OCI-LY3 (cell line): ENCODE measurements around the gene MSTO1.
"Not testable (repeated sequence)": the region's sequence is repeated elsewhere in the genome, so short reads cannot be mapped to it uniquely, and the experiment has no call there.

Experiments
- EZH2phosphoT487 ChIP-seq: fragments of 200-600 bp; shearing (Covaris generic); IDR thresholded peaks from 2 replicates; pipeline ENCODE4 v1.6.1; 2018; ENCODE audit warnings: antibody characterized with exemption, mixed run types, low read depth
- TF ChIP-seq, protein P1 (sequence below): fragments of 200-600, 300-600 bp; sonication (generic); IDR thresholded peaks from 2 replicates; pipeline ENCODE4 v1.5.1; 2014; ENCODE audit warnings: antibody characterized with exemption, low read length, low read depth

- TF ChIP-seq, protein P1, sequence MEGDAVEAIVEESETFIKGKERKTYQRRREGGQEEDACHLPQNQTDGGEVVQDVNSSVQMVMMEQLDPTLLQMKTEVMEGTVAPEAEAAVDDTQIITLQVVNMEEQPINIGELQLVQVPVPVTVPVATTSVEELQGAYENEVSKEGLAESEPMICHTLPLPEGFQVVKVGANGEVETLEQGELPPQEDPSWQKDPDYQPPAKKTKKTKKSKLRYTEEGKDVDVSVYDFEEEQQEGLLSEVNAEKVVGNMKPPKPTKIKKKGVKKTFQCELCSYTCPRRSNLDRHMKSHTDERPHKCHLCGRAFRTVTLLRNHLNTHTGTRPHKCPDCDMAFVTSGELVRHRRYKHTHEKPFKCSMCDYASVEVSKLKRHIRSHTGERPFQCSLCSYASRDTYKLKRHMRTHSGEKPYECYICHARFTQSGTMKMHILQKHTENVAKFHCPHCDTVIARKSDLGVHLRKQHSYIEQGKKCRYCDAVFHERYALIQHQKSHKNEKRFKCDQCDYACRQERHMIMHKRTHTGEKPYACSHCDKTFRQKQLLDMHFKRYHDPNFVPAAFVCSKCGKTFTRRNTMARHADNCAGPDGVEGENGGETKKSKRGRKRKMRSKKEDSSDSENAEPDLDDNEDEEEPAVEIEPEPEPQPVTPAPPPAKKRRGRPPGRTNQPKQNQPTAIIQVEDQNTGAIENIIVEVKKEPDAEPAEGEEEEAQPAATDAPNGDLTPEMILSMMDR = not testable (repeated sequence)
- not testable (repeated sequence) for TF ChIP-seq EZH2phosphoT487
These were observed 16.4 kb downstream of the MSTO1 start for GRCh38 chr1:155626428-155626827.
